Measurements from ENCODE around the gene DOLPP1. TPM values are rescaled to one million over a fixed set of nuclear protein-coding genes. Genes with fewer than 3 reads are reported as not detected.

Gene DOLPP1
- total and polyA plus RNA-seq, 2 of the 13 experiments (the other 11 are each of a cell fraction or from before 2014, with no cell fraction given) = 21.0 to 34.1 TPM

DNA sequence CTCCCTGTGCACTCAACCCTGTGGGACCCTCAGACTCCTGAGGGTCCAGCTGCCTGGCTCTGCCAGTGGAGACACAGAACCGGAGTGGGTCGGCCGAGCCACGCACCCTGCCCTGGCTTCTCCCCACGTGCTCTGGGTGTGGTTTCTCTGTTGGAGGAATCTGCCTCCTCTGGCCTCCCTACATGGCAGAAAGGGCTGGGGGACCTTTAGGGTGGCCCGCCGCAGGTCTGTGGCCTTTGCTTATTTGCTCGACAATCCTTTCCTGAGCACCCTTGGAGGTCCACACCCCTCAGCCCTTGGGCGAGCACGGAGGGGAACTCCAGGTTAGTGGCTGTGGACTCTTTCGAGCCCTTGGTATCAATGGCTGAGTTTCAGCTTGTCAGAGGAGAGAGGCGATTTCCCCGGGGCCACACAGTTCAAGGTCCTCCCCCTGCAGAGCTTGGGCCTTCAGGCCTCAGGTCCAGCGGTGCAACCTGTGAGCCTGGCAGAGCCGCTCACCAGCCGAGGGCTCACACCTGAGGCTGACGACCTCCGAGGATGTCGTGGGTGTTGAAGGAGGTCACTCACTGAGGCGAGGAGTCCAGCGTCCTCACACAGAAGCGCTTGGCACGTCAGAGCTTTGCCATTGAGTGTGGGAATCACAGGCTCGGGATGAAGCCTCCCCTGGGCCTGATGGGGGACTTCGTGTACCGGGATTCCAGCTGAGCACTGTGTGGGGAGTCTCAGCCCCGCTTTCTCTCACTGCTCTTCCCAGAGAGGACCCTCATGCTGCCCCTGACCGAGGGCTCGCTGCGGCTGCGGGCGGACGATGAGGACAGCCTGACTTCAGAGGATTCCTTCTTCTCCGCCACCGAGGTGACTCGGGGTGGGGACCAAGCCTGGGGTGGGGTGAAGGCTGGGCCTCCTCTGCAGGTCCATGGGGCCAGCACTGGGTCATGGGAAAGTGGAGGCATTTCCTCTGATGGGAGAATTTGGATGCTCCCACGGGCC is 20.8 kb upstream of the DOLPP1 start:
- in situ Hi-C loops (cut with HindIII; ENCODE audit: extremely low pct_ligation_motif_present, low pct_unique_long_range_greater_than_20kb) = no loop called here
- no peak for DNase-seq (ENCODE audit: low spot score)
- H3K27me3 ChIP-seq (ENCODE audit: control insufficient read depth in 1 of 2, insufficient read depth in 2 of 2, low read length in 2 of 2) = no peaks in the 10 kb centered on the region
- ChIA-PET CTCF (ENCODE audit: low intra/inter-chr PET ratio, low total read pairs) (no interaction called here), POLR2A (interaction anchor here (1.0 to 1.5 kb wide), 2 partner anchors 21 to 24 kb away, joined by 3 to 4 read pairs; partner anchors contain the start of genes DOLPP1 and MIGA2)
- H4K20me1 ChIP-seq (ENCODE audit: insufficient read depth, low read length) = no peaks in the 10 kb centered on the region
- no TSS peak for BruUV-seq (replicated peaks)
- peaks cover 1 to 3% of the 10 kb centered on the region in 2 experiments; a peak in 1 of 5 replicates for H3K36me3 ChIP-seq (replicated peaks in 1 of 2; ENCODE audit: control insufficient read depth in 1 of 2, insufficient read depth in 2 of 2, low read length in 2 of 2)
- no peak overlapping the region for H2AFZ ChIP-seq (ENCODE audit: low read length)
- WGBS (ENCODE audit: low lambda C conversion rate) = 62% methylated on average over 23 of the region's 37 CpGs
- no peaks in the 10 kb centered on the region for H3K79me2 ChIP-seq (ENCODE audit: insufficient read depth, low read length)
- H3K9ac ChIP-seq (ENCODE audit: insufficient read depth, low read depth, low read length) = peak overlapping the region; percentile 30; the same call in 1 of the 2 replicates
- peak; percentile 18 for FAIRE-seq
- H3K4me3 ChIP-seq (replicated peaks in 1 of 3; ENCODE audit: insufficient read depth in 1 of 3, low read depth in 2 of 3, low read length in 3 of 3) = peak overlapping the region in 1 of 3 experiments; percentile 42; a peak in 1 of 6 replicates
- peak overlapping the region; percentile 72 for H3K27ac ChIP-seq (ENCODE audit: extremely low read length, insufficient read depth, low read length)
- ATAC-seq = peak; percentile 67
- intact Hi-C loops (cut with micrococcal nuclease; ENCODE audit: unreplicated experiment) = no loop called here
- H3K4me1 ChIP-seq (ENCODE audit: insufficient read depth, low read length) = peaks cover 38% of the 10 kb centered on the region
- H3K4me2 ChIP-seq (ENCODE audit: low read depth, low read length) = peak overlapping the region; percentile 64
- no peaks in the 10 kb centered on the region for H3K9me3 ChIP-seq (ENCODE audit: low read length)
- TF ChIP-seq TEAD3 (CRISPR knock-in tag; optimal IDR thresholded peaks at IDR 0.05; ENCODE audit: borderline replicate concordance) (peak; percentile 19), HES4 (CRISPR knock-in tag; IDR thresholded peaks at IDR 0.05; ENCODE audit: borderline replicate concordance) (no peak), ZNF263 (CRISPR knock-in tag; IDR thresholded peaks at IDR 0.05) (0 out of 2 replicates have a peak, but pooled peaks have one; percentile 4), NFIB (CRISPR knock-in tag; IDR thresholded peaks at IDR 0.05; ENCODE audit: borderline replicate concordance) (no peak), KDM5B (CRISPR knock-in tag; IDR thresholded peaks at IDR 0.05; ENCODE audit: borderline replicate concordance) (peak; percentile 48; the same call in 1 of the 2 replicates), KLF9 (CRISPR knock-in tag; IDR thresholded peaks at IDR 0.05; ENCODE audit: low read depth) (no peak), ZNF451 (CRISPR knock-in tag; IDR thresholded peaks at IDR 0.05) (no peak), RXRA (CRISPR knock-in tag; IDR thresholded peaks at IDR 0.05) (peak; percentile 30; the same call in 1 of the 2 replicates), ZNF431 (CRISPR knock-in tag; IDR thresholded peaks at IDR 0.05; ENCODE audit: borderline replicate concordance, low read depth) (0 out of 2 replicates have a peak, but pooled peaks have one; percentile 34), ELF3 (CRISPR knock-in tag; IDR thresholded peaks at IDR 0.05) (0 out of 2 replicates have a peak, but pooled peaks have one; percentile 10), ZZZ3 (CRISPR knock-in tag; IDR thresholded peaks at IDR 0.05; ENCODE audit: borderline replicate concordance) (no peak), RXRB (CRISPR knock-in tag; IDR thresholded peaks at IDR 0.05; ENCODE audit: borderline replicate concordance) (peak; percentile 44; the same call in 1 of the 2 replicates), ZNF331 (CRISPR knock-in tag; IDR thresholded peaks at IDR 0.05) (no peak)
- TF ChIP-seq, protein P1, sequence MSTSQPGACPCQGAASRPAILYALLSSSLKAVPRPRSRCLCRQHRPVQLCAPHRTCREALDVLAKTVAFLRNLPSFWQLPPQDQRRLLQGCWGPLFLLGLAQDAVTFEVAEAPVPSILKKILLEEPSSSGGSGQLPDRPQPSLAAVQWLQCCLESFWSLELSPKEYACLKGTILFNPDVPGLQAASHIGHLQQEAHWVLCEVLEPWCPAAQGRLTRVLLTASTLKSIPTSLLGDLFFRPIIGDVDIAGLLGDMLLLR (CRISPR knock-in tag; IDR thresholded peaks at IDR 0.05) = no peak
- TF ChIP-seq, protein P2, sequence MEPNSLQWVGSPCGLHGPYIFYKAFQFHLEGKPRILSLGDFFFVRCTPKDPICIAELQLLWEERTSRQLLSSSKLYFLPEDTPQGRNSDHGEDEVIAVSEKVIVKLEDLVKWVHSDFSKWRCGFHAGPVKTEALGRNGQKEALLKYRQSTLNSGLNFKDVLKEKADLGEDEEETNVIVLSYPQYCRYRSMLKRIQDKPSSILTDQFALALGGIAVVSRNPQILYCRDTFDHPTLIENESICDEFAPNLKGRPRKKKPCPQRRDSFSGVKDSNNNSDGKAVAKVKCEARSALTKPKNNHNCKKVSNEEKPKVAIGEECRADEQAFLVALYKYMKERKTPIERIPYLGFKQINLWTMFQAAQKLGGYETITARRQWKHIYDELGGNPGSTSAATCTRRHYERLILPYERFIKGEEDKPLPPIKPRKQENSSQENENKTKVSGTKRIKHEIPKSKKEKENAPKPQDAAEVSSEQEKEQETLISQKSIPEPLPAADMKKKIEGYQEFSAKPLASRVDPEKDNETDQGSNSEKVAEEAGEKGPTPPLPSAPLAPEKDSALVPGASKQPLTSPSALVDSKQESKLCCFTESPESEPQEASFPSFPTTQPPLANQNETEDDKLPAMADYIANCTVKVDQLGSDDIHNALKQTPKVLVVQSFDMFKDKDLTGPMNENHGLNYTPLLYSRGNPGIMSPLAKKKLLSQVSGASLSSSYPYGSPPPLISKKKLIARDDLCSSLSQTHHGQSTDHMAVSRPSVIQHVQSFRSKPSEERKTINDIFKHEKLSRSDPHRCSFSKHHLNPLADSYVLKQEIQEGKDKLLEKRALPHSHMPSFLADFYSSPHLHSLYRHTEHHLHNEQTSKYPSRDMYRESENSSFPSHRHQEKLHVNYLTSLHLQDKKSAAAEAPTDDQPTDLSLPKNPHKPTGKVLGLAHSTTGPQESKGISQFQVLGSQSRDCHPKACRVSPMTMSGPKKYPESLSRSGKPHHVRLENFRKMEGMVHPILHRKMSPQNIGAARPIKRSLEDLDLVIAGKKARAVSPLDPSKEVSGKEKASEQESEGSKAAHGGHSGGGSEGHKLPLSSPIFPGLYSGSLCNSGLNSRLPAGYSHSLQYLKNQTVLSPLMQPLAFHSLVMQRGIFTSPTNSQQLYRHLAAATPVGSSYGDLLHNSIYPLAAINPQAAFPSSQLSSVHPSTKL (CRISPR knock-in tag; IDR thresholded peaks at IDR 0.05) = peak; percentile 30; the same call in 1 of the 2 replicates
- TF ChIP-seq, protein P3, sequence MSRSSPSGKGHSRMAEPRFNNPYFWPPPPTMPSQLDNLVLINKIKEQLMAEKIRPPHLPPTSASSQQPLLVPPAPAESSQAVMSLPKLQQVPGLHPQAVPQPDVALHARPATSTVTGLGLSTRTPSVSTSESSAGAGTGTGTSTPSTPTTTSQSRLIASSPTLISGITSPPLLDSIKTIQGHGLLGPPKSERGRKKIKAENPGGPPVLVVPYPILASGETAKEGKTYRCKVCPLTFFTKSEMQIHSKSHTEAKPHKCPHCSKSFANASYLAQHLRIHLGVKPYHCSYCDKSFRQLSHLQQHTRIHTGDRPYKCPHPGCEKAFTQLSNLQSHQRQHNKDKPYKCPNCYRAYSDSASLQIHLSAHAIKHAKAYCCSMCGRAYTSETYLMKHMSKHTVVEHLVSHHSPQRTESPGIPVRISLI (CRISPR knock-in tag; IDR thresholded peaks at IDR 0.05; ENCODE audit: borderline replicate concordance) = no peak; the same call in 1 of the 2 replicates

All from HepG2 (cell line).